ENCODE data around the gene TMEM243.

The TMEM243 gene

DNA sequence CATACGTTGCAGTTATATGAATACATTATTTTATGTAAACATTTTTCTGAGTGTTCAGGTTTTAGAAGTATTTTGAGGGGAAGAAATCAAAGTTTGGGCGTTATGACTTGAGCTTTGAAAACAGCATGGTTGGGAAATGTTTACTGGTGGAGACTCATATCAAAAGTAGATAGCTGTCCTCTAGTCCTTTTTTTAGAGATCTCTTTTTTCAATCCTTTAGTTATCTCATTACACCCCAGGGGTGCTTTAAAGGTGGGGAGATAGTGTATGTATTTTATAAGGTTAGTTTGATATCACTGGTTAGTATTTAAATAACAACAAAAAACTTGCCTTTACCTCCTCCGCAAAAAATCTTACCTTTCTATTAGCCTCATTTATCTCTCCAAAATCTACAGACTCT lies 65.0 kb downstream of the TMEM243 start:
- no peak for FAIRE-seq

DNA sequence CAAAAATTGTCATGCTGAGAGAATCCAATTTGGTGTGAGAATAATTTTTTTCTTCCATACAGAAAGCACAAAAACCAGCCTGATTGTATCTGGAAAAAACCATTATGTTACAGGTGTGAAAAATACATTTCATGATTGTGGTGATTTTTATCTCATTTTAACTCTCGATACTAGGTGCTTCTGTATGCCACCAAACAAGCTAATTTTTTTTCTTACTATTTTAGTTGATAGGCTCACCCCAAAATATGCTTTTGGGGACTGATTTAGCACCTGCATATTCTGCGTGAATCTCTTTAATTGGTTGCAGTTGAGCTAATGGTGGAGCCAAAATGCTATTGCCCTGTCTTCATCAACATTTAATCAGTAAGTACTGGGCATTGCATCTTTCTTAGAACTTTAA lies 65.4 kb downstream of the TMEM243 start:
- FAIRE-seq, result no peak

DNA sequence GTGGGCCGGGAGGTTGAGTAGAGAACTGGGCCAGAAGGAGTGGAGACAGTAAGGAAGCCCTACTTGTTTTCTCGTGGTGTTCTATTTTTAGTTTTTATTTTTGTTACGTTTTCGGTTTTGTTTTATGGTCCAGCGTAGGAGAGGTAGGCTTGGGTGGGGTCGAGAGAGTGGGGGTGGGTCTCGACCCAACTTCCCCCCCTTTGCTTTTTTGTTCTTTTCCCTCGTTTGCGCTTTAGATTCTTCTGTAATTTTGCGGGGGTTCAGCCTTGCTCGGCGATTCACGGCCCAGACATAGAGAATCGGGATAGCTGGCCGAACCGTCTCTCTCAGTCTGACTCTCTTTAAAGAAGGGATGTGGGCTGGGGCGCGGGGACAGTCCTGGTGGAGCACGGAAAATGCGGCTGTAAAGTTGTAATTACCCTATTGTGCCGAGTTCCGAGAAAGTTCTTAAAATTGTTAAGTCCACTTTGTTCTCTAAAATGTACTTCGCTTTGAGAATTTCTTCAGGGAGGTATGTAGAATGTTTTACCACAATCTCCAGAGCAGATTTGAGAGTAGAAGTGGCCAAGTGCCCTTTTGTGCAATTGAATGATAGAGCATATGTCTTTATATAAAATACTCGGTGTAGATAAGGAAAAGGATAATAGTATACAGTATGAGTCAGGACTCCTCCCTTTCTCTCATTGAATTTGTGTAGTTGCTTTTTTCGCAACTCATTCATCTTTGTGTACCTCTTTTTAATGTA lies 66.5 kb downstream of the TMEM243 start:
- no peak for FAIRE-seq

DNA sequence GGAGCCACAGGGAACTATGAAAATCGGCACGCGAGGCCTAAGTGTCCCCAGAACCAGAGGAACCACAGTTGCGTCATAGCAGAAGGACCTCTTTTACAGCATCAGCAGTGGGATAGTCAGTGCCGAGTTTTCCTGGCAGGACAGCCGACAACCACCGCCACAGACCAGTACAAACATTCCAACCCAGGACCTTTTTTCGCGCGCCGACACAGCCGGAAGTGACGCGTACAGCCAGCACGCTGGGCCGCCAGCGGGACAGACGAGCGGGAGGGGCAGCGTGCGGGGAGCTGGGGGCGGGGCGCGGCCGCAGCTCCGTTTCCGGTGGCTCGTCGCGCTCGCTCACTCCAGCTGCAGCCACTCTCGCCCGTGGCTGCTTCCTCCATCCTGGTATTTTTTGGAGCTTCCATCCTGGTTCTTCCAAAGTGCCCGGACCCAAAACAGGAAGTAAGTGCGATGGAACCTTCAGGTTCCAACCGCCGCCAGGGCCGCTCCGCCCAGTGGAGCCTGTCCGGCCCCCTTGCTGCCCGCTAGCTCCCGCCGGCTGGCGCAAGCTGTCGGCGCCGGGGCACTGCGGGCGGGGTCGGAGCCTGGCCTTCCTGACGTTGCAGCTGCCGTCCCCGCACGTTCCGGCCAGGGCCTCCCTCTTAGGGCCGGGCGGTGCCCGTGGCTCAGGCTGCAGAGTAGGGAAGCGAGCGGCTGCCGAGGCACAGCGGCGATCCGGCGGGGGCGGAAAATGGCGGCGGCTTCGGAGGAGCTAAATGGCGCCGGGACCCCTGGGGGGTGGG lies 67.2 kb downstream of the TMEM243 start, which contains the start of gene DMTF1:
DMTF1 (plus strand) TSS at position 342 of the 785 bp plus-strand sequence. CDS start 12,489 bp downstream, outside the sequence.
- FAIRE-seq, result no peak

DNA sequence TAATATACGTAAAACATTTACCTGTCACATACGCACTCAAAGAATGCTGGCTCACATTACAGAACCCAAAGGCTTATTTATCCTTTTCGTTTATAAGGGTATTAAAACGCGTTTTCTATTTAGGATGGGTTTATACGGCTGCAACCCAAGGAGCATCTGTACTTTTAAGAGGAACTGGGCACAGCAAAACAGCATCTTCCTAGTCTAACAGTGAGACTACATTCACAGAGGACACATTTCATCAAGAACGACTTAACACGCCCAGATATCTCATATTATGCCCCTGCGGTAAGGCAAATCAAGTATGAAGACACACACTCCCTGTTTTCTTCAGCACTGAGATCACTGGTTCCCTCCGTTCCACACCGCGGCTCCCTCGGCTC lies 67.8 kb downstream of the TMEM243 start:
- FAIRE-seq, result no peak

DNA sequence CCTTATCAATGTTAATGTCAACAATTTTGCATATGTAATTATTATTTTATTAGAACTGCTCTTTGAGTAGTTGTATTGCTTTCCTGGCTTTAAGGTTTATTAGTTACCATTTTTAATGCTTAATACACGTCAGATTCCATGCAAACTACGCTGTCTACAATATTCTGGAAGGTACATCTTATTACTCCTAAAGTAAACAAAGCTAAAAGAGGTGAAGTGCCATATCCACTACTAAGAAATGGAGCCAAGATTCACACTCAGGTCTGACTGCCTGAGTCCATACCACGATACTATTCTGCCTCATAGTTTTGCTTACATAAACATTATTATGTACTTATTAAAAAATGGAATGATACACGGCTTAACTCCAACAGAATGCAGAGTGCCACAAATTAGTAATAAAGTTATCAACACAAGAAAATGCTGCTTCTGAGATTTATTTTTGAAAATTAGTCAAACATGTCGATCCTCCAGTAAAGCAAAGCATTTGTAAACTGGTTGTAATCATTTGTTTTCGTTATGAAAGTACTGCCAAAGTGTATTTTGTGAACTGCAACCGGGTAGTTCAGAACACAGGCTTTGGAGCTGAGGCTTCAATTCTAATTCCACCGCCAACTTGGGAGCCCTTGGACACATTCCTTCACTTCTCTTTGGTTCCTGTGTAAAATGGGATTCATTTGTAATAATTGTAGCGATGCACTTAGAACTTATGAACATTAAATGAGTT lies 68.4 kb downstream of the TMEM243 start:
- FAIRE-seq, result no peak

DNA sequence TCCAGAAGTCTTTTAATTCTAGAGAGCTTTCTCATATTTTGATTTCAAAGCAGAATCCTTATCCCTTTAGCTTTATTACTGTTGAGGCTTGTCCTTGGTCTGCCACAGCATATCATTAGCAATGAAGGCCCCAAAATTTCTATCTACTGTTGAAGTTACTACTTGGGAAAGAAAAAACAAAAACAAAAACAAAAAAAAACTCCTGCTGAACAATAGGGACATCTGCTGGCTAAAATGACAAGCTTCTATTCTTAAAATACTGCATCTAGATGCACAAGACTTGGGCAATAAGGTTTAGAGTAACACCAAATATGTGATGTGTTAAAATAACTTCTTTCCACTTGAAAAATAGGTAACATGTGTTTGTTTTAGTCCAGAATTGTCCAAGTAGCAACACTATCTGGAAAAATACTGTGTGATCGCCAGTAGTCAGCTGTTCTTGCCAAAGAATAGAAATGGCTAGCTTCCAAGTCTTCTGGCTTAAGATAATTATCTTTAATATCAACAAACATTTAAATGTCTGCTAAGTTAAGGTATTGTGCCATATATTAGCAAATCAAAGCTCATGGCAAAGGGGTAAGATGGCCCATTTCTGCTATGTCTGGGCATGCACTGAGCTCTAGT lies 71.1 kb downstream of the TMEM243 start:
- no peak for FAIRE-seq

DNA sequence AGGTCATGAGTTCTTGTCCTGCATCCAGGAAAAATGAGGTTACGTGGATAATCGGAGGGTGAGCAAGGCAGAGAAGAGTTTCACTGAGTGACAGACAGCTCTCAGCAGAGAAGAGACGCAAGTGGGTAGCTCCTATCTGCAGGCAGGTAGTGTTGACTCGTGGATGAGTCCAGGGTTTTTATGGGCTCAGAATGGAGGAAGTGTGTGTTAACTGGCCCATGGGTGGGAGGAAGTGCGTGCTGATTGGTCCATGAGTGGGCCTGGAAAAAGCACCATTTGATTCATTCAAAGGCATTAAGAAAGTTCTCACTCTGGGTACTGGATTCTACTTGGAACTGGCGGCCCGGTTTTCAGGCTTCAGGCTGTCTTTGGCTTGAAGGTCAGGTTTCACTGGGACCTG lies 72.0 kb downstream of the TMEM243 start:
- no peak for FAIRE-seq

GRCh38 chr7:87146740-87147386 lies 72.7 kb downstream of the TMEM243 start:
- no peak for FAIRE-seq
